Measurements from ENCODE around the gene HOXC12.

HOXC12 gene

GRCh38 chr12:53941187-53941586, 13.5 kb upstream of the HOXC12 start:
- no peak for DNase-seq

GRCh38 chr12:53941750-53942149, 13.0 kb upstream of the HOXC12 start:
- DNase-seq = no peak

- no peak for DNase-seq
Measured at GRCh38 chr12:53942467-53942997, 12.2 kb upstream of the HOXC12 start.

- DNase-seq = no peak
Measured at GRCh38 chr12:53944209-53944608, 10.5 kb upstream of the HOXC12 start.

- DNase-seq = no peak
Measured at GRCh38 chr12:53944907-53945847, 9.5 kb upstream of the HOXC12 start.

GRCh38 chr12:53947743-53948142, 7.0 kb upstream of the HOXC12 start:
- no peak for DNase-seq

- no peak for DNase-seq
Measured at GRCh38 chr12:53948650-53949593, 5.8 kb upstream of the HOXC12 start.

GRCh38 chr12:53949631-53950436, 4.9 kb upstream of the HOXC12 start:
- DNase-seq = no peak

- no peak for DNase-seq
Measured at GRCh38 chr12:53950437-53950773, 4.3 kb upstream of the HOXC12 start.

- no peak for DNase-seq
Measured at GRCh38 chr12:53950789-53951576, 3.7 kb upstream of the HOXC12 start.

GRCh38 chr12:53951577-53952334, 2.9 kb upstream of the HOXC12 start:
- no peak for DNase-seq

GRCh38 chr12:53952335-53952694, 2.4 kb upstream of the HOXC12 start:
- DNase-seq = no peak

- no peak for DNase-seq
Measured at GRCh38 chr12:53952871-53953734, 1.6 kb upstream of the HOXC12 start.

GRCh38 chr12:53953831-53954693, 641 bp upstream of the HOXC12 start:
- no peak for DNase-seq

GRCh38 chr12:53955036-53955775, 503 bp downstream of the HOXC12 start:
- DNase-seq = no peak

- DNase-seq = no peak
Measured at GRCh38 chr12:53955776-53956250, 1.1 kb downstream of the HOXC12 start.

- DNase-seq = no peak
Measured at GRCh38 chr12:53956251-53956887, 1.7 kb downstream of the HOXC12 start.
